H1 (cell line): ENCODE measurements around the gene ZNF667. TPM values are rescaled to one million over a fixed set of nuclear protein-coding genes. Genes with fewer than 3 reads are reported as not detected.

Source experiments
- CTCF ChIA-PET: fragments of 300-600 bp; sonication (Branson Sonifier 250); formaldehyde crosslinking; loops from one replicate; lab custom pipeline; 2021; ENCODE audit not compliant: partially characterized antibody; lab: Charles Lee
- POLR2A ChIA-PET: fragments of 300-600 bp; sonication (Branson Sonifier 250); formaldehyde crosslinking; loops from one replicate; lab custom pipeline; 2021; ENCODE audit warnings: inconsistent platforms; ENCODE audit not compliant: partially characterized antibody; lab: Charles Lee
- DNase-seq, 2 experiments: peaks; one replicate each; pipeline versions ENCODE4 v3.0.0 to v3.0.0-alpha.2; 2010 to 2022; ENCODE audit warnings: low spot score in 2 of 2, low read depth in 1 of 2, mixed read lengths in 1 of 2
- FAIRE-seq: peaks from 2 replicates; lab custom pipeline; 2011; peaks lifted over from hg19 to GRCh38; lab: Jason Lieb, UNC
- H2AFZ ChIP-seq: 2 replicates; pipeline ENCODE4 v1.8.1; 2012; ENCODE audit warnings: low read length, inconsistent platforms
- H2AK5ac ChIP-seq: 2 replicates; pipeline ENCODE4 v1.6.1; 2013; ENCODE audit warnings: low read depth, low read length
- H2BK120ac ChIP-seq: replicated peaks from 2 replicates; pipeline ENCODE3; 2013; ENCODE audit warnings: low read depth, low read length, inconsistent platforms
- H2BK12ac ChIP-seq: 2 replicates; pipeline ENCODE4 v1.6.1; 2013; ENCODE audit warnings: low read depth, low read length
- H2BK15ac ChIP-seq: 2 replicates; pipeline ENCODE4 v1.6.1; 2013; ENCODE audit warnings: low read length
- H2BK20ac ChIP-seq: 2 replicates; pipeline ENCODE4 v1.6.1; 2013; ENCODE audit warnings: low read length
- H2BK5ac ChIP-seq: 2 replicates; pipeline ENCODE4 v1.6.1; 2013; ENCODE audit warnings: low read depth, low read length
- H3K14ac ChIP-seq: 2 replicates; pipeline ENCODE4 v1.6.1; 2013; ENCODE audit warnings: inconsistent platforms; ENCODE audit not compliant: insufficient read length
- H3K18ac ChIP-seq: 2 replicates; pipeline ENCODE4 v1.6.1; 2013; ENCODE audit warnings: low read length; ENCODE audit errors: extremely low read depth
- H3K23ac ChIP-seq: 2 replicates; pipeline ENCODE4 v1.6.1; 2013; ENCODE audit warnings: inconsistent platforms; ENCODE audit not compliant: insufficient read length
- H3K23me2 ChIP-seq: 2 replicates; pipeline ENCODE4 v1.6.1; 2013; ENCODE audit warnings: low read depth, low read length
- H3K27ac ChIP-seq: 2 replicates; pipeline ENCODE4 v1.6.1; 2011; ENCODE audit warnings: low read depth, low read length, inconsistent platforms
- H3K27me3 ChIP-seq, 4 experiments: replicated peaks in 1 of 4; 1 replicate in 1 of 4; 2 replicates in 3 of 4; pipeline versions ENCODE4 v1.6.1 to v1.8.1; 2011 to 2013; ENCODE audit warnings: low read length in 3 of 4, mild to moderate bottlenecking in 3 of 4, inconsistent platforms in 2 of 4, mixed read lengths in 2 of 4, moderate library complexity in 1 of 4; ENCODE audit not compliant: control insufficient read depth in 3 of 4, insufficient read depth in 3 of 4; ENCODE audit errors: extremely low read depth in 1 of 4
- H3K36me3 ChIP-seq, 4 experiments: 2 replicates each; pipeline versions ENCODE4 v1.6.1 to v1.8.1; 2011 to 2013; ENCODE audit warnings: mild to moderate bottlenecking in 4 of 4, low read length in 3 of 4, moderate library complexity in 2 of 4, control low read depth in 1 of 4, inconsistent platforms in 1 of 4; ENCODE audit not compliant: insufficient read depth in 4 of 4, control insufficient read depth in 2 of 4
- H3K4ac ChIP-seq: replicated peaks from 2 replicates; pipeline ENCODE3; 2013; ENCODE audit warnings: low read length, low read depth, mixed read lengths, inconsistent platforms; ENCODE audit not compliant: insufficient read length
- H3K4me1 ChIP-seq, 4 experiments: replicated peaks in 1 of 4; 1 replicate in 1 of 4; 2 replicates in 3 of 4; pipeline versions ENCODE4 v1.6.1 to v1.8.1; 2011 to 2013; ENCODE audit warnings: low read length in 3 of 4, inconsistent platforms in 2 of 4, mixed read lengths in 1 of 4; ENCODE audit not compliant: insufficient read depth in 4 of 4, control insufficient read depth in 3 of 4
- H3K4me2 ChIP-seq, 2 experiments: 2 replicates each; pipeline versions ENCODE4 v1.6.1 to v1.8.1; 2011 to 2013; ENCODE audit warnings: low read depth in 2 of 2, low read length in 2 of 2, control low read depth in 1 of 2, inconsistent platforms in 1 of 2, mild to moderate bottlenecking in 1 of 2; ENCODE audit not compliant: insufficient read depth in 1 of 2
- H3K4me3 ChIP-seq, 4 experiments: fragments of 200-600, 300-600 bp in 1 of 4; sonication (generic), shearing (Covaris generic), sonication (Bioruptor Twin) in 1 of 4; 2 replicates each; pipeline versions ENCODE4 v1.5.1 to v1.8.1; 2011 to 2016; ENCODE audit warnings: low read length in 4 of 4, low read depth in 3 of 4, control low read depth in 2 of 4, inconsistent platforms in 2 of 4, mild to moderate bottlenecking in 2 of 4, mixed read lengths in 1 of 4, moderate library complexity in 1 of 4; ENCODE audit not compliant: insufficient read depth in 2 of 4; ENCODE audit errors: extremely low read depth in 1 of 4
- H3K56ac ChIP-seq: replicated peaks from 2 replicates; pipeline ENCODE3; 2013; ENCODE audit warnings: low read depth, mild to moderate bottlenecking, mixed read lengths, low read length, inconsistent platforms; ENCODE audit not compliant: insufficient read length
- H3K79me1 ChIP-seq: 2 replicates; pipeline ENCODE4 v1.6.1; 2013; ENCODE audit warnings: low read depth, low read length, control low read depth
- H3K79me2 ChIP-seq, 2 experiments: 2 replicates each; pipeline versions ENCODE4 v1.6.1 to v1.8.1; 2012 to 2013; ENCODE audit warnings: low read length in 2 of 2, mild to moderate bottlenecking in 2 of 2, inconsistent platforms in 1 of 2; ENCODE audit not compliant: insufficient read depth in 2 of 2, control insufficient read depth in 1 of 2
- H3K9ac ChIP-seq, 4 experiments: replicated peaks in 1 of 4; 1 replicate in 1 of 4; 2 replicates in 3 of 4; pipeline versions ENCODE4 v1.6.1 to v1.8.1; 2011 to 2013; ENCODE audit warnings: low read depth in 3 of 4, low read length in 3 of 4, control low read depth in 2 of 4, mild to moderate bottlenecking in 2 of 4, moderate library complexity in 2 of 4, inconsistent platforms in 1 of 4; ENCODE audit errors: extremely low read depth in 1 of 4
- H3K9me3 ChIP-seq, 2 experiments: 2 replicates each; pipeline versions ENCODE4 v1.6.1 to v1.8.1; 2012 to 2013; ENCODE audit warnings: mild to moderate bottlenecking in 2 of 2, moderate library complexity in 2 of 2, control low read depth in 1 of 2, inconsistent platforms in 1 of 2, low read depth in 1 of 2, low read length in 1 of 2, mixed read lengths in 1 of 2; ENCODE audit not compliant: insufficient read depth in 2 of 2
- H4K20me1 ChIP-seq, 2 experiments: replicated peaks in 1 of 2; 2 replicates each; pipeline versions ENCODE3 to v1.8.1; 2011 to 2013; ENCODE audit warnings: inconsistent platforms in 2 of 2, low read length in 2 of 2, mild to moderate bottlenecking in 1 of 2; ENCODE audit not compliant: insufficient read depth in 2 of 2, control insufficient read depth in 1 of 2
- H4K5ac ChIP-seq: 2 replicates; pipeline ENCODE4 v1.6.1; 2013; ENCODE audit warnings: low read length, low read depth, mixed read lengths, inconsistent platforms; ENCODE audit not compliant: insufficient read length
- H4K8ac ChIP-seq: 2 replicates; pipeline ENCODE4 v1.8.0; 2013; ENCODE audit warnings: mild to moderate bottlenecking, moderate library complexity, low read length, inconsistent platforms; ENCODE audit not compliant: insufficient read depth; ENCODE audit errors: extremely low read depth
- H4K91ac ChIP-seq: replicated peaks from 2 replicates; pipeline ENCODE3; 2013; ENCODE audit warnings: low read length, mixed read lengths, inconsistent platforms; ENCODE audit not compliant: insufficient read length
- ASH2L ChIP-seq: fragments of 200-600, 300-600 bp; sonication (generic); IDR thresholded peaks from one replicate; pipeline ENCODE4 v1.7.1; 2017; ENCODE audit warnings: low read length
- BACH1 ChIP-seq: IDR thresholded peaks from 2 replicates; pipeline ENCODE4 v1.6.1; 2012; ENCODE audit warnings: low read length, improper control_type of control experiment
- GTF2F1 ChIP-seq: IDR thresholded peaks from 2 replicates; pipeline ENCODE4 v1.6.1; 2012; ENCODE audit warnings: low read depth, low read length, improper control_type of control experiment, borderline replicate concordance
- PHF8 ChIP-seq: fragments of 200-600 bp; sonication (generic); conservative IDR thresholded peaks from 2 replicates; pipeline ENCODE4 v1.7.1; 2012; ENCODE audit warnings: low read depth, mild to moderate bottlenecking, inconsistent platforms, low read length, moderate library complexity
- WGBS, 2 experiments: shearing (Covaris generic) in 1 of 2; methylation state at CpG; one replicate each; pipeline versions ENCODE4 v1.1.6 to v1.1.7; 2013 to 2015; ENCODE audit warnings: low lambda C conversion rate in 2 of 2, mixed read lengths in 2 of 2, inconsistent platforms in 1 of 2, low coverage in 1 of 2, missing lambda C conversion rate in 1 of 2; ENCODE audit not compliant: insufficient replicate concordance in 2 of 2, insufficient coverage in 1 of 2, insufficient read length in 1 of 2; ENCODE audit errors: extremely low coverage in 1 of 2, missing lambda C conversion rate in 1 of 2; 5-methylcytosine and 5-hydroxymethylcytosine counted together
- polyA plus RNA-seq, 7 experiments: library from polyadenylated mRNA; depleted of rRNA in 3 of 7; stranded (reverse) in 5 of 7; unstranded in 2 of 7; fragments of >200 nt in 5 of 7; fragments of 200-250 nt in 2 of 7; gene quantifications; 1 replicate in 5 of 7; 2 replicates in 1 of 7; 4 replicates in 1 of 7; pipeline versions ENCODE4 v1.2.1 to v1.2.3, GENCODE V29; 2011 to 2013; ENCODE audit warnings: missing spikeins in 2 of 7, mixed read lengths in 2 of 7
- total RNA-seq: library from RNA; stranded (reverse); fragmentation: NEBNext Ultra II Directional; extraction: Animal tissue kit (Norgen Biotek cat#: 25700); gene quantifications from 2 replicates; pipeline ENCODE4 v1.2.1, GENCODE V29; 2021
- TF ChIP-seq, protein P1 (sequence below): IDR thresholded peaks from 2 replicates; pipeline ENCODE4 v1.6.1; 2011; ENCODE audit warnings: low read length, improper control_type of control experiment

Gene ZNF667
- total and polyA plus RNA-seq, 2 of the 8 experiments (the other 6 are each of a cell fraction or from before 2014, with no cell fraction given): 4.4 to 10.7 TPM

DNA sequence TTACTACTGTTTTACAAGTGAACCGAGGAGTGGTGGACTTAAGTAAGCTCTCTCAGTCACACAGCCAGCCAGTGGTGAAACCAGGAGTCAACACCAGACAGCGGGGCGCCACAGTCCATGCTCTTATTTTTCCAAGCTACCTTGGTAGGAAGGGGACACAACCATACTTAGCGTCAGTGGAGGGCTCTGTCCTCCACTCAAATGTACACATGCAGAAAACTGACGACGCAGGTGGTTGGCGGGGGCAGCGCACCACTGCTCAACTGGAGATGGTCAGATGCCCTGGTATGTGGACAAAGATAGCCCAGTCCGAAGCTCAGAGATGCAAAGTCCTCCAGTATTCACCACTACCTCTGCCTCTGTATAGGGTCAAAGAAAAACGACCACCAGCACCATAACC, 1.1 kb downstream of the ZNF667 start:
- Histone ChIP-seq H3K4ac (no peak overlapping the region), H3K23me2 (peaks cover 5% of the 10 kb centered on the region; the same call in 1 of the 2 replicates), H2BK15ac (no peak overlapping the region), H3K4me1 (peaks cover 0 to 4% (median 1%) of the 10 kb centered on the region in 4 experiments; a peak in 4 of 7 replicates), H4K91ac (no peak overlapping the region), H4K8ac (no peak overlapping the region), H3K14ac (no peak overlapping the region), H3K23ac (no peak overlapping the region), H3K36me3 (peaks cover 0 to 6% (median 2%) of the 10 kb centered on the region in 4 experiments; a peak in 5 of 8 replicates), H3K79me2 (peaks cover 11 to 74% of the 10 kb centered on the region in 2 experiments), H3K9ac (no peak overlapping the region), H3K4me2 (peak overlapping the region; percentile 68 to 94), H3K56ac (no peak overlapping the region), H3K79me1 (0 out of 2 replicates have a peak, but pooled peaks cover 3% of the 10 kb centered on the region), H3K9me3 (no peaks in the 10 kb centered on the region), H2AK5ac (no peak overlapping the region), H2BK12ac (no peak overlapping the region), H4K5ac (no peak overlapping the region), H3K27ac (no peak overlapping the region), H2BK120ac (no peak overlapping the region), H3K4me3 (peak overlapping the region; percentile 74 to 98 (median 92); a peak in 7 of 8 replicates), H3K18ac (no peak overlapping the region), H2BK20ac (no peak overlapping the region), H2BK5ac (no peak overlapping the region), H3K27me3 (no peaks in the 10 kb centered on the region), H4K20me1 (peaks cover 0 to 2% of the 10 kb centered on the region in 2 experiments), H2AFZ (no peak overlapping the region)
- no peak for FAIRE-seq
- no peak for DNase-seq
- ChIA-PET CTCF (interaction anchor here (1.0 kb wide), 1 partner anchor 69 kb away, joined by 3 read pairs; no protein-coding TSS in a partner anchor), POLR2A (interaction anchor here (0.6 to 2.0 kb wide), 3 partner anchors 11 to 63 kb away, joined by 4 to 8 read pairs (median 5); partner anchors contain the start of gene ZFP28)
- 87% methylated on average over 10 of the region's 10 CpGs; no CpG with 5 or more reads in 1 of the 2 experiments for WGBS, 2 experiments
- TF ChIP-seq ASH2L (no peak), PHF8 (no peak), GTF2F1 (no peak), BACH1 (no peak)
- TF ChIP-seq, protein P1, sequence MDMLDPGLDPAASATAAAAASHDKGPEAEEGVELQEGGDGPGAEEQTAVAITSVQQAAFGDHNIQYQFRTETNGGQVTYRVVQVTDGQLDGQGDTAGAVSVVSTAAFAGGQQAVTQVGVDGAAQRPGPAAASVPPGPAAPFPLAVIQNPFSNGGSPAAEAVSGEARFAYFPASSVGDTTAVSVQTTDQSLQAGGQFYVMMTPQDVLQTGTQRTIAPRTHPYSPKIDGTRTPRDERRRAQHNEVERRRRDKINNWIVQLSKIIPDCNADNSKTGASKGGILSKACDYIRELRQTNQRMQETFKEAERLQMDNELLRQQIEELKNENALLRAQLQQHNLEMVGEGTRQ: no peak
